ENCODE results near the gene PAX9.

Gene PAX9

DNA sequence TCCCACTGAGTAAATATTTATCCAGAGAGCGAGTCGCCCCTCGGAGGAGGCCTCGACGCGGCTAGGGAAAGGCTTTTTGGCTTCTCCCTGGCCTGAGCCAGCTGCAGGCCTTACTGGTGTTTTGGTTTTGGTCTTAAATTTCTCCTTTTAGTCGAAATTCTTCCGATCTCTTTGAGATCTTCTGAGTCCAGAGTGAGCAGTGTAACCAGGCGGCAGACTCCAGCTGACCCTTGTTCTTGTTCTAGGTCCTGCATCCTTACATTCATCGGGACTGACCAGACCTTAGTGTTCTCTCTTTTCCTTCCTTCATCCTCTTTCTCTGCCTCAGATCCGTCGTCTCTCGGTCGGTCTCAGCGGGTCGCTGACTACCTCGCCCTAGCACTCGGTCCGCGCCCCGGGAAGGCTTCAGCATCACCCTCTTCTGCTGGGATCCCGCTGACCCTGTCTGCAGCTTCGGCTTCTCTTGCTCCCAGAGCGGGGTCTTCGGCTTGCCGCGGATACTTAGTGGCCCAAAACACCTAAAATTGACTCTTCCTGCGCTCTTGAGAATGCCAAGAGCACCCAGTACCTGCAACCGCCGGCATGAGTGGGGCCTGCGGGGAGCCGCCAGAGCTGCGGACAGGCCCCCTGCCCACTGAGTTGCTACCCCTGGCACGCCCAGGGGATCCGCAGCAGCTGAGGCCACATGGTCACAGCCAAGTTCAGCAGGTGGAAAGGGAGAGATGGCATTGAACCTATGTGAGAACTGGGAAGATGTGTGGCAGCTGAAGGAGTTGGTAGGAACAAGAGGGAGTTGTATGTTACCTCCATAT, 2.4 kb upstream of the PAX9 start:
- no peak for TF ChIP-seq ZFP3 (CRISPR knock-in tag; IDR thresholded peaks at IDR 0.05)
- TF ChIP-seq ZFP30 (CRISPR knock-in tag; IDR thresholded peaks at IDR 0.05), result no peak
- ATAC-seq, result no peak

DNA sequence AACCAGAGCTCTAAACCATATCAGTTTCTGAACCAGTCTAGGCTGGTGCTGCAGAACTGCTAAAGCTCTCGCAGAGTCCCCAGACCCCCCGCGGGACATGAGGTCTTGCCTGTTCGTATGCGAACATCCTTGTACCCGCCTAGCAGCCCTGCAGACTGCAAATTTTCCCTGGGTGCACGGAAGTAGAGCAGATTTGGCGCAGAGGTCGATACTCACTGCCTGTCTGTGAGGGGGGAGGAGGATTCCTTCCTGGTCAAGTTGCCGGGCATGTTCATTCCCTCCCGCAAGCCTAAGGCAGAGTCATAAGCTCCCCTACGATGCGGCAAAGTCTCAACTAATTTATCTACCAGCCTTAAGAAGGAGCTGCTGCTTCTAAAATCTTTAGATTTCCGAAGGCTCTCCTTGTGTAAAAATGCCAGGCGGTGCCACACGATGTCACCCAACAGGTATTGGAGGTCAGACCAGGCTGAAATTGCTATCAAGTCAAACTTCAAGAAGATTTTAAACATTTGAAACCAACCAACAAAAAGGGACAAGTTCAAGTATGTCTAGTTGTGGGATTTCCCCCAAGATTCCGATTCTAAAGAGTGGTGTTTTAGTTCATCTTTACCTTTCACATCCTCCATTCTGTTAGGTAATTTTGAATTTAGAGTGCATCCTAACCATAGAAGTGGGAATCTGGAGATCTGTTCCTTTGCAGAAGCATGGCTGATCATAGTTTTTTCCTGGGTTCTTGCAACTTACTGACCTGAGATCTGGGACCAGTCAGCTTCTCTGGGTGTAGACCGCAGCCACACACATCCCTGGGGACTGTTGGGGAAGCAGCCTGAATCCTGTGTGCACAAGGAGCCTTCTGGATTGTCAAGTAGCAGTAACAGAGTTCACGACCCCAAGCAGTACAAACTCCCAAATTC, 1.6 kb upstream of the PAX9 start:
- no peak for ATAC-seq
- TF ChIP-seq RARB (CRISPR knock-in tag; IDR thresholded peaks at IDR 0.05) (no peak), PPARA (CRISPR knock-in tag; IDR thresholded peaks at IDR 0.05; ENCODE audit: borderline replicate concordance) (no peak), ZFP3 (CRISPR knock-in tag; IDR thresholded peaks at IDR 0.05) (no peak), ESRRG (CRISPR knock-in tag; IDR thresholded peaks at IDR 0.05) (no peak), GLIS3 (CRISPR knock-in tag; IDR thresholded peaks at IDR 0.05) (no peak)

DNA sequence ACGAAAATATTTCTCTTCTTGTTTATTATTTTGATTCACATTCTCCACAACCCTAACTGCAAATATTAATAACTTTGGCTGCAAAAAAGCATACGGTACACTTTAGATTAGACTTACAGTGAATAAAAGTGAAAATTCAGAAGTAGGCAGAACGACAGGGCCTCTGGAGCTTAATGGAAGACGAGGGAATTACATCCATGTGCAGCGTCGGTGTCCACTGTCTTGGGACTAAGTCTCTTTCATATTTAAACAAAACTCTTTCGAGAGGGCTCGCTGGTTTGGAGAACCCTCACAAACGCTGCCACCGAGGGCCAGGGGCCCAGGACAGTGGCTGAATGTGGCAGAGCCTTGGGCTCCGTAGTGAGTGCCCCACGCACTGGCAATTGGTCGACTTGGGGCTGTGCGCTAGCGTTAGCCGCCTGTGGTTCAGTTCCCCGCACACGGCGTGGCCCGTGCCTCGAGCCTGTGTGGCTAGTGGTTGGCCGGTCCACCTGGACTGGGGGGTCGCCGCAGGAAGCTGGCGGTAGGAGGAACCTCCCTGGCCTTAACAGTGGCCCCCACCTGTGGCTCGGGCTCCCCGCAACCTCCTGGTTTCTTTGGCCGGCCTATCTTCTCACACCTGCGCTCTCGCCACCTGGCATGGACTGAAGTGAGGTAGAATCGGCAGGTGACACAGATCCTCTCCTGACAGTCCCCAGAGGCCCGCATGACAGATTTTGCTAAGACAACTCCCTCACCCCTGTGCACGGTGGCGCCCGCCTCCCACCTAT, 739 bp upstream of the PAX9 start:
- no peak for TF ChIP-seq BACH2 (CRISPR knock-in tag; IDR thresholded peaks at IDR 0.05; ENCODE audit: borderline replicate concordance)
- TF ChIP-seq ZFP30 (CRISPR knock-in tag; IDR thresholded peaks at IDR 0.05), result no peak
- no peak for TF ChIP-seq OSR1 (CRISPR knock-in tag; IDR thresholded peaks at IDR 0.05)
- no peak for TF ChIP-seq ARNTL (CRISPR knock-in tag; IDR thresholded peaks at IDR 0.05; ENCODE audit: borderline replicate concordance, low read depth)
- no peak for TF ChIP-seq ZNF8 (CRISPR knock-in tag; IDR thresholded peaks at IDR 0.05)
- TF ChIP-seq GLIS3 (CRISPR knock-in tag; IDR thresholded peaks at IDR 0.05), result no peak
- TF ChIP-seq TOX (CRISPR knock-in tag; IDR thresholded peaks at IDR 0.05; ENCODE audit: borderline replicate concordance), result no peak
- TF ChIP-seq, protein P1, sequence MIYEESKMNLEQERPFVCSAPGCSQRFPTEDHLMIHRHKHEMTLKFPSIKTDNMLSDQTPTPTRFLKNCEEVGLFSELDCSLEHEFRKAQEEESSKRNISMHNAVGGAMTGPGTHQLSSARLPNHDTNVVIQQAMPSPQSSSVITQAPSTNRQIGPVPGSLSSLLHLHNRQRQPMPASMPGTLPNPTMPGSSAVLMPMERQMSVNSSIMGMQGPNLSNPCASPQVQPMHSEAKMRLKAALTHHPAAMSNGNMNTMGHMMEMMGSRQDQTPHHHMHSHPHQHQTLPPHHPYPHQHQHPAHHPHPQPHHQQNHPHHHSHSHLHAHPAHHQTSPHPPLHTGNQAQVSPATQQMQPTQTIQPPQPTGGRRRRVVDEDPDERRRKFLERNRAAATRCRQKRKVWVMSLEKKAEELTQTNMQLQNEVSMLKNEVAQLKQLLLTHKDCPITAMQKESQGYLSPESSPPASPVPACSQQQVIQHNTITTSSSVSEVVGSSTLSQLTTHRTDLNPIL (CRISPR knock-in tag; IDR thresholded peaks at IDR 0.05; ENCODE audit: low read depth), result no peak
- ATAC-seq, result no peak

DNA sequence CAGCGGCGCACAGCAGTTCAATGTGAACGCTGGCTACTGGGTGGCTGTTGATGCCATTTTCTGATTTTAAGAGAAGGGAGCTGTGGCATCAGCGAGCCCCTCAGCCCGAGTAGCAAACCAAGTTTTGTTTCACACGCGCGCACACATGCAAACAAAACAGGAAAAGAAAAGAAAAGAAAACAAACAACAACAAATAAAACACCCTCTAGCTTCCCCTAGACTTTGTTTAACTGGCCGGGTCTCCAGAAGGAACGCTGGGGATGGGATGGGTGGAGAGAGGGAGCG, 540 bp downstream of the PAX9 start:
- no peak for ATAC-seq
- TF ChIP-seq, protein P2, sequence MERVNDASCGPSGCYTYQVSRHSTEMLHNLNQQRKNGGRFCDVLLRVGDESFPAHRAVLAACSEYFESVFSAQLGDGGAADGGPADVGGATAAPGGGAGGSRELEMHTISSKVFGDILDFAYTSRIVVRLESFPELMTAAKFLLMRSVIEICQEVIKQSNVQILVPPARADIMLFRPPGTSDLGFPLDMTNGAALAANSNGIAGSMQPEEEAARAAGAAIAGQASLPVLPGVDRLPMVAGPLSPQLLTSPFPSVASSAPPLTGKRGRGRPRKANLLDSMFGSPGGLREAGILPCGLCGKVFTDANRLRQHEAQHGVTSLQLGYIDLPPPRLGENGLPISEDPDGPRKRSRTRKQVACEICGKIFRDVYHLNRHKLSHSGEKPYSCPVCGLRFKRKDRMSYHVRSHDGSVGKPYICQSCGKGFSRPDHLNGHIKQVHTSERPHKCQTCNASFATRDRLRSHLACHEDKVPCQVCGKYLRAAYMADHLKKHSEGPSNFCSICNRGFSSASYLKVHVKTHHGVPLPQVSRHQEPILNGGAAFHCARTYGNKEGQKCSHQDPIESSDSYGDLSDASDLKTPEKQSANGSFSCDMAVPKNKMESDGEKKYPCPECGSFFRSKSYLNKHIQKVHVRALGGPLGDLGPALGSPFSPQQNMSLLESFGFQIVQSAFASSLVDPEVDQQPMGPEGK (CRISPR knock-in tag; IDR thresholded peaks at IDR 0.05; ENCODE audit: borderline replicate concordance), result no peak
- no peak for TF ChIP-seq GLIS3 (CRISPR knock-in tag; IDR thresholded peaks at IDR 0.05)

DNA sequence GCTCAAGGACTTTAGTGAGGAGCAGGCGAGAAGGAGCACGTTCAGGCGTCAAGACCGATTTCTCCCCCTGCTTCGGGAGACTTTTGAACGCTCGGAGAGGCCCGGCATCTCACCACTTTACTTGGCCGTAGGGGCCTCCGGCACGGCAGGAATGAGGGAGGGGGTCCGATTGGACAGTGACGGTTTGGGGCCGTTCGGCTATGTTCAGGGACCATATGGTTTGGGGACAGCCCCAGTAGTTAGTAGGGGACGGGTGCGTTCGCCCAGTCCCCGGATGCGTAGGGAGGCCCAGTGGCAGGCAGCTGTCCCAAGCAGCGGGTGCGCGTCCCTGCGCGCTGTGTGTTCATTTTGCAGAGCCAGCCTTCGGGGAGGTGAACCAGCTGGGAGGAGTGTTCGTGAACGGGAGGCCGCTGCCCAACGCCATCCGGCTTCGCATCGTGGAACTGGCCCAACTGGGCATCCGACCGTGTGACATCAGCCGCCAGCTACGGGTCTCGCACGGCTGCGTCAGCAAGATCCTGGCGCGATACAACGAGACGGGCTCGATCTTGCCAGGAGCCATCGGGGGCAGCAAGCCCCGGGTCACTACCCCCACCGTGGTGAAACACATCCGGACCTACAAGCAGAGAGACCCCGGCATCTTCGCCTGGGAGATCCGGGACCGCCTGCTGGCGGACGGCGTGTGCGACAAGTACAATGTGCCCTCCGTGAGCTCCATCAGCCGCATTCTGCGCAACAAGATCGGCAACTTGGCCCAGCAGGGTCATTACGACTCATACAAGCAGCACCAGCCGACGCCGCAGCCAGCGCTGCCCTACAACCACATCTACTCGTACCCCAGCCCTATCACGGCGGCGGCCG, 1.1 kb downstream of the PAX9 start:
- no peak for TF ChIP-seq GLIS3 (CRISPR knock-in tag; IDR thresholded peaks at IDR 0.05)
- no peak for TF ChIP-seq BACH2 (CRISPR knock-in tag; IDR thresholded peaks at IDR 0.05; ENCODE audit: borderline replicate concordance)
- no peak for TF ChIP-seq ZNF565 (CRISPR knock-in tag; conservative IDR thresholded peaks at IDR 0.05; ENCODE audit: low read depth)
- no peak for TF ChIP-seq OSR1 (CRISPR knock-in tag; IDR thresholded peaks at IDR 0.05)
- TF ChIP-seq ZNF8 (CRISPR knock-in tag; IDR thresholded peaks at IDR 0.05), result no peak
- no peak for ATAC-seq

DNA sequence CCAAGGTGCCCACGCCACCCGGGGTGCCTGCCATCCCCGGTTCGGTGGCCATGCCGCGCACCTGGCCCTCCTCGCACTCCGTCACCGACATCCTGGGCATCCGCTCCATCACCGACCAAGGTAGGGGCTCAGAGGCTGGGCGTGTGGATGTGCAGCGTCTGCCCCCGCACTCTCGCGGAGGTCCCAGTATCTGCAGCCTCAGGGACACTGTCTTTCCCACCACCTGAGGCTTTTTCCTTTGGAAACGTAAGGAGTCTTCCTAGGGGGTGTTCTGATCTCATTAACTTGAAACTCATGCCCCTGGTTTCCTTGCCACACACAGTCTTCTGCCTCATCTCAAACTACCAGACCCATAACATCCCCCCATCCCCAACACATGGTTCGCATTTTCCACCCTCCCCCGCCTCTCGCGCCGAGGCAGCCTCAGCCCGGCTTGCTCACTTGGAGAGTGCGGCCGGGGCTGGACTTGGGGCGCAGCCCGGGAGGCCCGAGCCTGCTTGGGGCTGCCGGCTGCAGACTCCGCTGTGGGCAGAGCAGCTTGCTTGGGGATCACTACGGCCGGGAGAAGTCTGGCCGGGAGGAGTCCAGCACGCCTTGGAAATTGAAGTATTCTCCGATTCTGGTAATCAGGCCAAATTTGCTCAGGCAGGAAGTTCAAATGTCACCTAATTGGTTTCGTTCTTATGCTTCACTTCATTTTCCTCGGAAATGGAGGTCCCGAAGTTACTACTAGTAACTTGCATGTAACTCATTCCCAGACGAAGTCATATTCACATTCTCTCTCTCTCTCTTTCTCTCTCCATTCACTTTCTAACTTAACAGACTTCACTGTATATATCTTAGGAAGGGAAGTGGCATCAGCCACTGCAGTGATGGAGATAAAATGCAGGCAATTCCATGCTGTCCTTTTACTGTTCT, 2.0 kb downstream of the PAX9 start:
- no peak for ATAC-seq
- TF ChIP-seq ISL1 (CRISPR knock-in tag; IDR thresholded peaks at IDR 0.05), result no peak
- no peak for TF ChIP-seq ZNF70 (CRISPR knock-in tag; IDR thresholded peaks at IDR 0.05)
- no peak for TF ChIP-seq ZC3H10 (CRISPR knock-in tag; IDR thresholded peaks at IDR 0.05)
- TF ChIP-seq, protein P1 (CRISPR knock-in tag; IDR thresholded peaks at IDR 0.05; ENCODE audit: low read depth), result no peak
- no peak for TF ChIP-seq ZNF565 (CRISPR knock-in tag; conservative IDR thresholded peaks at IDR 0.05; ENCODE audit: low read depth)
- TF ChIP-seq, protein P2 (CRISPR knock-in tag; IDR thresholded peaks at IDR 0.05; ENCODE audit: borderline replicate concordance), result no peak

Data from SK-N-SH treated with all-trans-retinoic acid at 6 μM for 48 hours (cell line).